Astrocyte (in vitro differentiated cells and primary cell): ENCODE results near the gene ADD1.

Experiments used
- CTCF ChIP-seq: IDR thresholded peaks from 2 replicates; pipeline ENCODE4 v1.5.1; 2011; ENCODE audit warnings: low read depth, mild to moderate bottlenecking, inconsistent platforms, low read length, moderate library complexity; ENCODE audit not compliant: insufficient read depth
- EZH2 ChIP-seq: IDR thresholded peaks from 2 replicates; pipeline ENCODE4 v1.6.1; 2012; ENCODE audit warnings: mild to moderate bottlenecking, low read length, inconsistent platforms; ENCODE audit not compliant: insufficient read depth

GRCh38 chr4:2806390-2807355 lies 37.0 kb upstream of the ADD1 start:
- TF ChIP-seq CTCF (no peak), EZH2 (no peak)
